Breast epithelium (tissue), 4 donors: ENCODE measurements around the gene MITF. TPM values are rescaled to one million over a fixed set of nuclear protein-coding genes. Genes with fewer than 3 reads are reported as not detected.

Experiments used
- DNase-seq, 2 donors: peaks; one replicate each; pipeline ENCODE4 v3.0.0-alpha.2; 2019; ENCODE audit warnings: low spot score in 2 of 2
- H3K27ac ChIP-seq, 2 donors: fragments of 200-600 bp; sonication (generic) in 1 of 2; one replicate each; pipeline ENCODE4 v1.5.1; 2016 to 2019; ENCODE audit warnings: mild to moderate bottlenecking in 1 of 2
- H3K27me3 ChIP-seq, 2 donors: fragments of 200-600 bp; sonication (generic) in 1 of 2; one replicate each; pipeline versions ENCODE4 v1.5.1 to v1.6.0; 2017 to 2019; ENCODE audit warnings: control low read depth in 1 of 2, mild to moderate bottlenecking in 1 of 2
- H3K36me3 ChIP-seq: fragments of 200-600 bp; one replicate; pipeline ENCODE4 v1.5.1; 2019
- H3K4me1 ChIP-seq, 2 donors: fragments of 200-600 bp; sonication (generic); one replicate each; pipeline ENCODE4 v1.5.1; 2016 to 2019; ENCODE audit warnings: control low read depth in 1 of 2
- H3K4me3 ChIP-seq, 3 donors: fragments of 200-600 bp; sonication (generic); 1 replicate in 2 of 3; 2 replicates in 1 of 3; pipeline ENCODE4 v1.5.1; 2016 to 2019; ENCODE audit warnings: mild to moderate bottlenecking in 3 of 3, moderate library complexity in 2 of 3
- H3K9me3 ChIP-seq, 2 donors: fragments of 200-600 bp; sonication (generic) in 1 of 2; one replicate each; pipeline ENCODE4 v1.5.1; 2016 to 2019; ENCODE audit warnings: control low read depth in 1 of 2
- CTCF ChIP-seq, 3 donors: fragments of 450-650 bp; IDR thresholded peaks; one replicate each; pipeline ENCODE4 v1.5.1; 2016 to 2017; ENCODE audit warnings: antibody characterized with exemption in 3 of 3, mild to moderate bottlenecking in 3 of 3, moderate library complexity in 3 of 3
- POLR2A ChIP-seq: fragments of 450-650 bp; IDR thresholded peaks from one replicate; pipeline ENCODE4 v1.6.1; 2016; ENCODE audit warnings: antibody characterized with exemption, mild to moderate bottlenecking, moderate library complexity
- POLR2AphosphoS5 ChIP-seq, 3 donors: sonication (generic); formaldehyde crosslinking; IDR thresholded peaks; one replicate each; pipeline ENCODE4 v1.6.1; 2017; ENCODE audit warnings: antibody characterized with exemption in 3 of 3
- intact Hi-C: fragments of 100-400 bp; cut with DNase I; formaldehyde crosslinking; loops from one replicate; pipeline ENCODE4 v1.15.1; 2023; ENCODE audit warnings: low total_unique reads
- total RNA-seq, 3 donors: library from RNA; depleted of rRNA; stranded (reverse); fragments of >200 nt; gene quantifications; one replicate each; pipeline ENCODE4 v1.1.0, GENCODE V29; 2016

MITF gene
- total RNA-seq, 3 donors from 2014 or later, result 23.3 to 45.8 (median 25.6) TPM

GRCh38 chr3:69738315-69738714 is 949 bp upstream of the MITF start:
- peak overlapping the region; percentile 74 to 91 for H3K27ac ChIP-seq
- H3K4me3 ChIP-seq, result peak overlapping the region; percentile 74 to 95 (median 81)
- intact Hi-C loops, result no loop called here
- TF ChIP-seq CTCF (IDR thresholded peaks at IDR 0.05) (no peak), POLR2AphosphoS5 (IDR thresholded peaks at IDR 0.05) (no peak), POLR2A (no peak)
- H3K9me3 ChIP-seq, result no peaks in the 10 kb centered on the region
- no peak for DNase-seq
- no peaks in the 10 kb centered on the region for H3K27me3 ChIP-seq
- H3K36me3 ChIP-seq, result no peaks in the 10 kb centered on the region
- H3K4me1 ChIP-seq, result no peaks in the 10 kb centered on the region

GRCh38 chr3:69738859-69739203 is 433 bp upstream of the MITF start:
- Histone ChIP-seq H3K36me3 (no peaks in the 10 kb centered on the region), H3K9me3 (no peaks in the 10 kb centered on the region), H3K4me3 (peak overlapping the region; percentile 74 to 95 (median 81)), H3K27me3 (no peaks in the 10 kb centered on the region), H3K27ac (peak overlapping the region; percentile 74 to 91), H3K4me1 (no peaks in the 10 kb centered on the region)
- DNase-seq, result no peak
- intact Hi-C loops, result loop anchor here (1.0 kb wide), 1 partner anchor 18 kb away; no protein-coding TSS in a partner anchor
- TF ChIP-seq POLR2AphosphoS5 (IDR thresholded peaks at IDR 0.05), result no peak
- no peak for TF ChIP-seq CTCF (IDR thresholded peaks at IDR 0.05)
- TF ChIP-seq POLR2A, result no peak

GRCh38 chr3:69740103-69741021 is 1.1 kb downstream of the MITF start:
- Histone ChIP-seq H3K27ac (peak overlapping the region; percentile 74 to 91), H3K27me3 (no peaks in the 10 kb centered on the region), H3K4me1 (no peaks in the 10 kb centered on the region), H3K4me3 (peak overlapping the region; percentile 74 to 95 (median 81)), H3K9me3 (no peaks in the 10 kb centered on the region), H3K36me3 (no peaks in the 10 kb centered on the region)
- DNase-seq, result peak; percentile 28 to 54
- intact Hi-C loops, result no loop called here
- no peak for TF ChIP-seq POLR2AphosphoS5 (IDR thresholded peaks at IDR 0.05)
- no peak for TF ChIP-seq CTCF (IDR thresholded peaks at IDR 0.05)
- TF ChIP-seq POLR2A, result no peak

- Histone ChIP-seq H3K36me3 (no peaks in the 10 kb centered on the region), H3K9me3 (no peaks in the 10 kb centered on the region), H3K4me1 (no peaks in the 10 kb centered on the region), H3K4me3 (peak overlapping the region; percentile 74 to 95 (median 81)), H3K27me3 (no peaks in the 10 kb centered on the region), H3K27ac (peak overlapping the region; percentile 74 to 91)
- TF ChIP-seq POLR2A, result no peak
- no peak for TF ChIP-seq POLR2AphosphoS5 (IDR thresholded peaks at IDR 0.05)
- no peak for TF ChIP-seq CTCF (IDR thresholded peaks at IDR 0.05)
- intact Hi-C loops, result no loop called here
- DNase-seq, result no peak
Measured at GRCh38 chr3:69741032-69741767, 1.9 kb downstream of the MITF start.

GRCh38 chr3:69742391-69742790 is 3.1 kb downstream of the MITF start:
- Histone ChIP-seq H3K27ac (peak overlapping the region in 1 of 2 donors; percentile 91), H3K27me3 (no peaks in the 10 kb centered on the region), H3K9me3 (no peaks in the 10 kb centered on the region), H3K4me1 (no peaks in the 10 kb centered on the region), H3K36me3 (no peaks in the 10 kb centered on the region), H3K4me3 (peak overlapping the region in 1 of 3 donors; percentile 81)
- no peak for DNase-seq
- TF ChIP-seq CTCF (IDR thresholded peaks at IDR 0.05) (no peak), POLR2AphosphoS5 (IDR thresholded peaks at IDR 0.05) (no peak), POLR2A (no peak)
- intact Hi-C loops, result no loop called here
